GM12874 (cell line): ENCODE data around the gene MYH13.

Source experiments
- TF ChIP-seq, protein P1 (sequence below): IDR thresholded peaks from 2 replicates; pipeline ENCODE4 v1.5.1; 2011; ENCODE audit warnings: low read depth, mild to moderate bottlenecking, control low read depth, low read length, moderate library complexity; ENCODE audit not compliant: insufficient read depth

MYH13 gene

DNA sequence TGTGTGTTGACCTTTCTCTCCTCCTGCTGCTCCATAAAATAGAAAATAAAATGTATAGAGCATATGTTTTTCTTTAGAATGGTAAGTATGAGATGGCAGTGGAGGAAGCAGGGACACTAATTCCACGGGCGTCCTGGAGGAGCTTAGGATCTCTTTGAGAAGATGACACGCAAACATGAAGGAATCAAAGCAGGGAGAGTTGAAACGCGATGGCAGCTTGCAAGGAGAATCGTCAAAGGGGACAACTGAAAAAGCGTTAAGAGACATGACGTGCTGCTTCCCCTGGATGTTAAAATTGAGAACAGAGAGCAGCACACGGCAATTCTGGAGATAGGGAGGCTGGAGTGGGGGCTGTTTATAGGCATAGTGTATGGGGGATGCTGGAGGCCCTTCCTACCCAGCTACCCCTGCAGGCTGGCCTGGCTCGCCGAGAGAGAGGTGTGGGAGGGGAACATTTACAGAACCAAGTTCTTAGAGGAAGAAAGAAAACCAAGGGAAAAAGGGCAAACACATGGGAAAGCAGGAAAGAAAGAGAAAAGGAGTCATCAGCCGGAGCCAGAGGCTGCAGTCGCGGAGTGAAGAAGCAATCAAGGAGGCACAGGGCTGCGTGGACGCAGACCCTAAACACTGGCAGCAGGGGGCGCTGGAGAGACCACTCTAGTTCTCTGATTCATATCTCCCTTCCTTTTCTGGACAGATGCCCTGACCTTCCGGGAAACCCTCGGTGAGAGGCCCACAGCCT is 55.8 kb downstream of the MYH13 start:
- TF ChIP-seq, protein P1, sequence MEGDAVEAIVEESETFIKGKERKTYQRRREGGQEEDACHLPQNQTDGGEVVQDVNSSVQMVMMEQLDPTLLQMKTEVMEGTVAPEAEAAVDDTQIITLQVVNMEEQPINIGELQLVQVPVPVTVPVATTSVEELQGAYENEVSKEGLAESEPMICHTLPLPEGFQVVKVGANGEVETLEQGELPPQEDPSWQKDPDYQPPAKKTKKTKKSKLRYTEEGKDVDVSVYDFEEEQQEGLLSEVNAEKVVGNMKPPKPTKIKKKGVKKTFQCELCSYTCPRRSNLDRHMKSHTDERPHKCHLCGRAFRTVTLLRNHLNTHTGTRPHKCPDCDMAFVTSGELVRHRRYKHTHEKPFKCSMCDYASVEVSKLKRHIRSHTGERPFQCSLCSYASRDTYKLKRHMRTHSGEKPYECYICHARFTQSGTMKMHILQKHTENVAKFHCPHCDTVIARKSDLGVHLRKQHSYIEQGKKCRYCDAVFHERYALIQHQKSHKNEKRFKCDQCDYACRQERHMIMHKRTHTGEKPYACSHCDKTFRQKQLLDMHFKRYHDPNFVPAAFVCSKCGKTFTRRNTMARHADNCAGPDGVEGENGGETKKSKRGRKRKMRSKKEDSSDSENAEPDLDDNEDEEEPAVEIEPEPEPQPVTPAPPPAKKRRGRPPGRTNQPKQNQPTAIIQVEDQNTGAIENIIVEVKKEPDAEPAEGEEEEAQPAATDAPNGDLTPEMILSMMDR = peak; percentile 83

GRCh38 chr17:10314329-10314728 is 58.5 kb downstream of the MYH13 start:
- TF ChIP-seq, protein P1 = no peak

GRCh38 chr17:10313037-10313672 is 59.7 kb downstream of the MYH13 start:
- TF ChIP-seq, protein P1 = no peak

DNA sequence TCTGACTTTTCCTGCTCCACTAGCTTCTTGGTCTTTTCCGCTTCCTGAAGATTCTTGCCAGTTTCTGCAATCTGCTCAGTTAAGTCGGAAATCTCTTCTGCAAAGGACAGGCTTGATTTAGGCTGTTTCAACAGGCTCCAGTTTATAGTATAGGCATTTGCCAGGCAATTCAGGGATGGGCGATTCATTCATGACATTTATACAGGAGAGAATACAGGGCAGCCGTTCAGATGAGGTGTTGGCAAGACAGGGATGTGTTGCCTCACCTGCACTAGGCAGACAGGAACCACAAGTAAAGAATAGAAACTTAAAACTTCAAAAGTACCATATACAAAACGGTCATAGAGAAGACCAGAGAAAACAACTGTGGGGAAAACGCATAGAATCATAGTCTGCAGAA is 61.7 kb downstream of the MYH13 start:
- TF ChIP-seq, protein P1 = no peak

DNA sequence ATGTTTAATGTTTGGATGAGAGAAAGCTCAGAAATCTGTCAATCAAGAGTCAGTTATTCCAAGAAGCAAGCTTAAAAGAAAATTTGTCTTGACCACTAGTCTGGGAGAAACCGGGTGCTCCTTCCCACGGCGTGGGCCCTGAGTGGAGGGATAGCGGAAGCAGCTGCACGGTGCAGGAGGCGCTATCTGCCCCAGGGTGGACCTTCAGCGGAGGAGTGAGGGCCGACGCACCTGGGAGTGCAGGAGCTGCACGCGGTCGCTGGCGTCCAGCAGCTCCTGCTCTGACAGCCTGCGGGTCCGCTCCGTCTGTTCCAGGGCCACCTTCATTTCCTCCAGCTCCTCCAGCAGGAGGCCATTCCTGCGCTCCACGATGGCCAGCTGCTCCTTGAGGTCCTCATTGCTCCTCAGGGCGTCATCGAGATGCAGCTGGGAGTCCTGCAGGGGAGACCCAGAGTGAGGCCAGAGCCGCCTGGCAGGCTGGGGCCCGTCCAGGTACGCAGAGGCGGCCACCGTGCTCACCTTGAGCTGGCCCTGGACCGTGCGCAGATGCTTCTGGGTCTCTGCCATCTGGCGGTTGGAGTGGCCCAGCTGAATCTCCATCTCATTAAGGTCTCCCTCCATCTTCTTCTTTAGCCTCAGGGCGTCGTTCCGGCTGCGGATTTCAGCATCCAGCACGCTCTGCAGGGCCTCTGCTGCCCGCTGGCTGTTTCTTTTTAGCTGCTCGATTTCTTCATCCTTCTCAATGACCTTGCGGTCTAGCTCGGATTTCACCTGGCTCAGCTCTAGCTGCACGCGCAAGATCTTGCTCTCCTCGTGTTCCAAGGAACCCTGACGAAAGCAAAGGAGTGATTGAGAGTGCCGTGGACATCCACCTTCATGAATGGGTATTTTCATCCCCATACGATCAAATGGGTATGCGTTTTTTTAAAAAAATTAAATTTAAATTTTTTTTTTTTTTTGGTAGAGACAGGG is 63.5 kb downstream of the MYH13 start:
- TF ChIP-seq, protein P1 = no peak

- TF ChIP-seq, protein P1 = no peak
Measured at GRCh38 chr17:10306585-10306984, 66.2 kb downstream of the MYH13 start.

- TF ChIP-seq, protein P1 = no peak
Measured at GRCh38 chr17:10305398-10305797, 67.4 kb downstream of the MYH13 start.
